Stimulated activated CD4-positive, alpha-beta T cell treated with anti-CD3 and anti-CD28 coated beads, Interleukin-2, amount 100 ng/mL, for 48 hours (primary cell): Measurements from ENCODE around the gene STAT5B.

Experiments
- DNase-seq, 2 donors: peaks; one replicate each; pipeline ENCODE4 v3.0.0-alpha.2; 2020

Gene STAT5B

GRCh38 chr17:42284024-42284369, 7.8 kb upstream of the STAT5B start:
- DNase-seq = no peak

- no peak for DNase-seq
Measured at GRCh38 chr17:42283241-42284023, 7.2 kb upstream of the STAT5B start.

GRCh38 chr17:42282478-42283080, 6.4 kb upstream of the STAT5B start:
- no peak for DNase-seq

- no peak for DNase-seq
Measured at GRCh38 chr17:42281571-42282096, 5.4 kb upstream of the STAT5B start.

- no peak for DNase-seq
Measured at GRCh38 chr17:42279776-42280630, 3.8 kb upstream of the STAT5B start.

- no peak for DNase-seq
Measured at GRCh38 chr17:42277342-42277712, 1.1 kb upstream of the STAT5B start.

- no peak for DNase-seq
Measured at GRCh38 chr17:42276609-42277341, 584 bp upstream of the STAT5B start.

- peak in 1 of 2 donors; percentile 18 for DNase-seq
Measured at GRCh38 chr17:42275527-42276358, 448 bp downstream of the STAT5B start.

- DNase-seq = no peak
Measured at GRCh38 chr17:42274812-42275526, 1.2 kb downstream of the STAT5B start.

GRCh38 chr17:42274253-42274542, 2.0 kb downstream of the STAT5B start:
- no peak for DNase-seq

GRCh38 chr17:42273474-42274252, 2.5 kb downstream of the STAT5B start:
- DNase-seq = no peak

GRCh38 chr17:42272162-42272907, 3.9 kb downstream of the STAT5B start:
- DNase-seq = no peak

GRCh38 chr17:42271779-42272035, 4.5 kb downstream of the STAT5B start:
- no peak for DNase-seq

GRCh38 chr17:42271006-42271778, 5.0 kb downstream of the STAT5B start:
- no peak for DNase-seq

GRCh38 chr17:42270596-42270995, 5.6 kb downstream of the STAT5B start:
- no peak for DNase-seq

- DNase-seq = no peak
Measured at GRCh38 chr17:42270170-42270535, 6.0 kb downstream of the STAT5B start.

GRCh38 chr17:42268236-42268635, 8.0 kb downstream of the STAT5B start:
- DNase-seq = no peak

- DNase-seq = no peak
Measured at GRCh38 chr17:42266918-42267766, 9.0 kb downstream of the STAT5B start.
